Measurements from ENCODE around the gene KCTD21.

Gene KCTD21

GRCh38 chr11:78196661-78197091 lies 8.2 kb upstream of the KCTD21 start:
- Mint-ChIP-seq H3K36me3 (peaks cover 3% of the 10 kb centered on the region), H3K4me1 (peaks cover 58% of the 10 kb centered on the region), H3K4me3 (no peak overlapping the region), H3K27me3 (no peaks in the 10 kb centered on the region), H3K9me3 (no peaks in the 10 kb centered on the region), H3K27ac (no peak overlapping the region)

- H3K4me3 Mint-ChIP-seq, result no peak overlapping the region
- H3K27me3 Mint-ChIP-seq, result no peaks in the 10 kb centered on the region
- H3K36me3 Mint-ChIP-seq, result peaks cover 3% of the 10 kb centered on the region
Measured at GRCh38 chr11:78195917-78196560, 7.6 kb upstream of the KCTD21 start.

GRCh38 chr11:78194490-78194889 lies 6.1 kb upstream of the KCTD21 start:
- peaks cover 62% of the 10 kb centered on the region for H3K4me1 Mint-ChIP-seq
- H3K4me3 Mint-ChIP-seq, result no peak overlapping the region
- H3K9me3 Mint-ChIP-seq, result no peaks in the 10 kb centered on the region
- no peaks in the 10 kb centered on the region for H3K27me3 Mint-ChIP-seq
- H3K36me3 Mint-ChIP-seq, result peaks cover 3% of the 10 kb centered on the region
- no peak overlapping the region for H3K27ac Mint-ChIP-seq

More at GRCh38 chr11:78195917-78196560, 7.6 kb upstream of the KCTD21 start:
- no peak overlapping the region for H3K27ac Mint-ChIP-seq
- H3K9me3 Mint-ChIP-seq, result no peaks in the 10 kb centered on the region
- H3K4me1 Mint-ChIP-seq, result peaks cover 57% of the 10 kb centered on the region

- Mint-ChIP-seq H3K4me1 (peaks cover 62% of the 10 kb centered on the region), H3K27ac (no peak overlapping the region)
Measured at GRCh38 chr11:78193806-78194205, 5.4 kb upstream of the KCTD21 start.

GRCh38 chr11:78192911-78193351 lies 4.5 kb upstream of the KCTD21 start:
- Mint-ChIP-seq H3K36me3 (peaks cover 3% of the 10 kb centered on the region), H3K27ac (no peak overlapping the region), H3K9me3 (no peaks in the 10 kb centered on the region), H3K4me3 (no peak overlapping the region), H3K4me1 (peaks cover 59% of the 10 kb centered on the region), H3K27me3 (no peaks in the 10 kb centered on the region)

More at GRCh38 chr11:78193806-78194205, 5.4 kb upstream of the KCTD21 start:
- no peak overlapping the region for H3K4me3 Mint-ChIP-seq
- no peaks in the 10 kb centered on the region for H3K9me3 Mint-ChIP-seq
- H3K36me3 Mint-ChIP-seq, result peaks cover 3% of the 10 kb centered on the region
- no peaks in the 10 kb centered on the region for H3K27me3 Mint-ChIP-seq

GRCh38 chr11:78192223-78192719 lies 3.8 kb upstream of the KCTD21 start:
- no peak overlapping the region for H3K27ac Mint-ChIP-seq
- H3K4me1 Mint-ChIP-seq, result peaks cover 63% of the 10 kb centered on the region
- H3K4me3 Mint-ChIP-seq, result no peak overlapping the region

GRCh38 chr11:78190871-78191538 lies 2.6 kb upstream of the KCTD21 start:
- Mint-ChIP-seq H3K4me3 (no peak overlapping the region), H3K27me3 (no peaks in the 10 kb centered on the region), H3K36me3 (no peaks in the 10 kb centered on the region), H3K9me3 (no peaks in the 10 kb centered on the region), H3K4me1 (peaks cover 74% of the 10 kb centered on the region), H3K27ac (no peak overlapping the region)

More at GRCh38 chr11:78192223-78192719, 3.8 kb upstream of the KCTD21 start:
- Mint-ChIP-seq H3K27me3 (no peaks in the 10 kb centered on the region), H3K36me3 (peaks cover 2% of the 10 kb centered on the region), H3K9me3 (no peaks in the 10 kb centered on the region)

GRCh38 chr11:78190374-78190773 lies 1.9 kb upstream of the KCTD21 start:
- Mint-ChIP-seq H3K36me3 (no peaks in the 10 kb centered on the region), H3K9me3 (no peaks in the 10 kb centered on the region), H3K4me3 (peak overlapping the region; percentile 26), H3K4me1 (peaks cover 77% of the 10 kb centered on the region), H3K27ac (peak overlapping the region; percentile 32), H3K27me3 (no peaks in the 10 kb centered on the region)

- H3K27me3 Mint-ChIP-seq, result no peaks in the 10 kb centered on the region
- peaks cover 72% of the 10 kb centered on the region for H3K4me1 Mint-ChIP-seq
- H3K4me3 Mint-ChIP-seq, result peak overlapping the region; percentile 99
- no peaks in the 10 kb centered on the region for H3K9me3 Mint-ChIP-seq
- no peaks in the 10 kb centered on the region for H3K36me3 Mint-ChIP-seq
- H3K27ac Mint-ChIP-seq, result peak overlapping the region; percentile 69
Measured at GRCh38 chr11:78189851-78190250, 1.4 kb upstream of the KCTD21 start.

- Mint-ChIP-seq H3K4me1 (peaks cover 66% of the 10 kb centered on the region), H3K9me3 (no peaks in the 10 kb centered on the region), H3K27me3 (no peaks in the 10 kb centered on the region)
Measured at GRCh38 chr11:78189174-78189724, 823 bp upstream of the KCTD21 start.

GRCh38 chr11:78187366-78188285 lies 800 bp downstream of the KCTD21 start:
- peaks cover 49% of the 10 kb centered on the region for H3K4me1 Mint-ChIP-seq
- peak overlapping the region; percentile 98 for H3K27ac Mint-ChIP-seq
- no peaks in the 10 kb centered on the region for H3K27me3 Mint-ChIP-seq
- peak overlapping the region; percentile 99 for H3K4me3 Mint-ChIP-seq
- H3K9me3 Mint-ChIP-seq, result no peaks in the 10 kb centered on the region
- peaks cover 4% of the 10 kb centered on the region for H3K36me3 Mint-ChIP-seq

More at GRCh38 chr11:78189174-78189724, 823 bp upstream of the KCTD21 start:
- Mint-ChIP-seq H3K4me3 (peak overlapping the region; percentile 99), H3K36me3 (no peaks in the 10 kb centered on the region), H3K27ac (peak overlapping the region; percentile 23)

GRCh38 chr11:78181185-78181584 lies 7.2 kb downstream of the KCTD21 start:
- Mint-ChIP-seq H3K9me3 (no peaks in the 10 kb centered on the region), H3K27ac (no peak overlapping the region), H3K27me3 (no peaks in the 10 kb centered on the region), H3K4me3 (no peak overlapping the region), H3K4me1 (peaks cover 19% of the 10 kb centered on the region), H3K36me3 (peaks cover 13% of the 10 kb centered on the region)

- Mint-ChIP-seq H3K36me3 (peaks cover 15% of the 10 kb centered on the region), H3K27ac (no peak overlapping the region), H3K27me3 (no peaks in the 10 kb centered on the region), H3K4me1 (peaks cover 14% of the 10 kb centered on the region), H3K4me3 (no peak overlapping the region), H3K9me3 (no peaks in the 10 kb centered on the region)
Measured at GRCh38 chr11:78180751-78181150, 7.7 kb downstream of the KCTD21 start.

GRCh38 chr11:78179459-78180071 lies 8.9 kb downstream of the KCTD21 start:
- no peaks in the 10 kb centered on the region for H3K27me3 Mint-ChIP-seq
- H3K9me3 Mint-ChIP-seq, result no peaks in the 10 kb centered on the region
- peaks cover 14% of the 10 kb centered on the region for H3K4me1 Mint-ChIP-seq
- H3K27ac Mint-ChIP-seq, result no peak overlapping the region
- H3K36me3 Mint-ChIP-seq, result peaks cover 15% of the 10 kb centered on the region
- H3K4me3 Mint-ChIP-seq, result no peak overlapping the region

GRCh38 chr11:78177216-78177615 lies 11.2 kb downstream of the KCTD21 start:
- no peak overlapping the region for H3K4me3 Mint-ChIP-seq
- H3K9me3 Mint-ChIP-seq, result no peaks in the 10 kb centered on the region

More at GRCh38 chr11:78177216-78177615, 11.2 kb downstream of the KCTD21 start:
- Mint-ChIP-seq H3K27ac (no peak overlapping the region), H3K36me3 (peaks cover 16% of the 10 kb centered on the region), H3K27me3 (no peaks in the 10 kb centered on the region), H3K4me1 (peaks cover 14% of the 10 kb centered on the region)
